H1 (cell line): Measurements from ENCODE around the gene PTBP1. TPM values are rescaled to one million over a fixed set of nuclear protein-coding genes. Genes with fewer than 3 reads are reported as not detected.

ENCODE experiments used
- CTCF ChIA-PET: fragments of 300-600 bp; sonication (Branson Sonifier 250); formaldehyde crosslinking; loops from one replicate; lab custom pipeline; 2021; ENCODE audit not compliant: partially characterized antibody; lab: Charles Lee
- POLR2A ChIA-PET: fragments of 300-600 bp; sonication (Branson Sonifier 250); formaldehyde crosslinking; loops from one replicate; lab custom pipeline; 2021; ENCODE audit warnings: inconsistent platforms; ENCODE audit not compliant: partially characterized antibody; lab: Charles Lee
- DNase-seq, 2 experiments: peaks; one replicate each; pipeline versions ENCODE4 v3.0.0 to v3.0.0-alpha.2; 2010 to 2022; ENCODE audit warnings: low spot score in 2 of 2, low read depth in 1 of 2, mixed read lengths in 1 of 2
- FAIRE-seq: peaks from 2 replicates; lab custom pipeline; 2011; peaks lifted over from hg19 to GRCh38; lab: Jason Lieb, UNC
- H2AFZ ChIP-seq: 2 replicates; pipeline ENCODE4 v1.8.1; 2012; ENCODE audit warnings: low read length, inconsistent platforms
- H2AK5ac ChIP-seq: 2 replicates; pipeline ENCODE4 v1.6.1; 2013; ENCODE audit warnings: low read depth, low read length
- H2BK120ac ChIP-seq: replicated peaks from 2 replicates; pipeline ENCODE3; 2013; ENCODE audit warnings: low read depth, low read length, inconsistent platforms
- H2BK12ac ChIP-seq: 2 replicates; pipeline ENCODE4 v1.6.1; 2013; ENCODE audit warnings: low read depth, low read length
- H2BK15ac ChIP-seq: 2 replicates; pipeline ENCODE4 v1.6.1; 2013; ENCODE audit warnings: low read length
- H2BK20ac ChIP-seq: 2 replicates; pipeline ENCODE4 v1.6.1; 2013; ENCODE audit warnings: low read length
- H2BK5ac ChIP-seq: 2 replicates; pipeline ENCODE4 v1.6.1; 2013; ENCODE audit warnings: low read depth, low read length
- H3K14ac ChIP-seq: 2 replicates; pipeline ENCODE4 v1.6.1; 2013; ENCODE audit warnings: inconsistent platforms; ENCODE audit not compliant: insufficient read length
- H3K18ac ChIP-seq: 2 replicates; pipeline ENCODE4 v1.6.1; 2013; ENCODE audit warnings: low read length; ENCODE audit errors: extremely low read depth
- H3K23ac ChIP-seq: 2 replicates; pipeline ENCODE4 v1.6.1; 2013; ENCODE audit warnings: inconsistent platforms; ENCODE audit not compliant: insufficient read length
- H3K23me2 ChIP-seq: 2 replicates; pipeline ENCODE4 v1.6.1; 2013; ENCODE audit warnings: low read depth, low read length
- H3K27ac ChIP-seq: 2 replicates; pipeline ENCODE4 v1.6.1; 2011; ENCODE audit warnings: low read depth, low read length, inconsistent platforms
- H3K27me3 ChIP-seq, 4 experiments: replicated peaks in 1 of 4; 1 replicate in 1 of 4; 2 replicates in 3 of 4; pipeline versions ENCODE4 v1.6.1 to v1.8.1; 2011 to 2013; ENCODE audit warnings: low read length in 3 of 4, mild to moderate bottlenecking in 3 of 4, inconsistent platforms in 2 of 4, mixed read lengths in 2 of 4, moderate library complexity in 1 of 4; ENCODE audit not compliant: control insufficient read depth in 3 of 4, insufficient read depth in 3 of 4; ENCODE audit errors: extremely low read depth in 1 of 4
- H3K36me3 ChIP-seq, 4 experiments: 2 replicates each; pipeline versions ENCODE4 v1.6.1 to v1.8.1; 2011 to 2013; ENCODE audit warnings: mild to moderate bottlenecking in 4 of 4, low read length in 3 of 4, moderate library complexity in 2 of 4, control low read depth in 1 of 4, inconsistent platforms in 1 of 4; ENCODE audit not compliant: insufficient read depth in 4 of 4, control insufficient read depth in 2 of 4
- H3K4ac ChIP-seq: replicated peaks from 2 replicates; pipeline ENCODE3; 2013; ENCODE audit warnings: low read length, low read depth, mixed read lengths, inconsistent platforms; ENCODE audit not compliant: insufficient read length
- H3K4me1 ChIP-seq, 4 experiments: replicated peaks in 1 of 4; 1 replicate in 1 of 4; 2 replicates in 3 of 4; pipeline versions ENCODE4 v1.6.1 to v1.8.1; 2011 to 2013; ENCODE audit warnings: low read length in 3 of 4, inconsistent platforms in 2 of 4, mixed read lengths in 1 of 4; ENCODE audit not compliant: insufficient read depth in 4 of 4, control insufficient read depth in 3 of 4
- H3K4me2 ChIP-seq, 2 experiments: 2 replicates each; pipeline versions ENCODE4 v1.6.1 to v1.8.1; 2011 to 2013; ENCODE audit warnings: low read depth in 2 of 2, low read length in 2 of 2, control low read depth in 1 of 2, inconsistent platforms in 1 of 2, mild to moderate bottlenecking in 1 of 2; ENCODE audit not compliant: insufficient read depth in 1 of 2
- H3K4me3 ChIP-seq, 4 experiments: fragments of 200-600, 300-600 bp in 1 of 4; sonication (generic), shearing (Covaris generic), sonication (Bioruptor Twin) in 1 of 4; 2 replicates each; pipeline versions ENCODE4 v1.5.1 to v1.8.1; 2011 to 2016; ENCODE audit warnings: low read length in 4 of 4, low read depth in 3 of 4, control low read depth in 2 of 4, inconsistent platforms in 2 of 4, mild to moderate bottlenecking in 2 of 4, mixed read lengths in 1 of 4, moderate library complexity in 1 of 4; ENCODE audit not compliant: insufficient read depth in 2 of 4; ENCODE audit errors: extremely low read depth in 1 of 4
- H3K56ac ChIP-seq: replicated peaks from 2 replicates; pipeline ENCODE3; 2013; ENCODE audit warnings: low read depth, mild to moderate bottlenecking, mixed read lengths, low read length, inconsistent platforms; ENCODE audit not compliant: insufficient read length
- H3K79me1 ChIP-seq: 2 replicates; pipeline ENCODE4 v1.6.1; 2013; ENCODE audit warnings: low read depth, low read length, control low read depth
- H3K79me2 ChIP-seq, 2 experiments: 2 replicates each; pipeline versions ENCODE4 v1.6.1 to v1.8.1; 2012 to 2013; ENCODE audit warnings: low read length in 2 of 2, mild to moderate bottlenecking in 2 of 2, inconsistent platforms in 1 of 2; ENCODE audit not compliant: insufficient read depth in 2 of 2, control insufficient read depth in 1 of 2
- H3K9ac ChIP-seq, 4 experiments: replicated peaks in 1 of 4; 1 replicate in 1 of 4; 2 replicates in 3 of 4; pipeline versions ENCODE4 v1.6.1 to v1.8.1; 2011 to 2013; ENCODE audit warnings: low read depth in 3 of 4, low read length in 3 of 4, control low read depth in 2 of 4, mild to moderate bottlenecking in 2 of 4, moderate library complexity in 2 of 4, inconsistent platforms in 1 of 4; ENCODE audit errors: extremely low read depth in 1 of 4
- H3K9me3 ChIP-seq, 2 experiments: 2 replicates each; pipeline versions ENCODE4 v1.6.1 to v1.8.1; 2012 to 2013; ENCODE audit warnings: mild to moderate bottlenecking in 2 of 2, moderate library complexity in 2 of 2, control low read depth in 1 of 2, inconsistent platforms in 1 of 2, low read depth in 1 of 2, low read length in 1 of 2, mixed read lengths in 1 of 2; ENCODE audit not compliant: insufficient read depth in 2 of 2
- H4K20me1 ChIP-seq, 2 experiments: replicated peaks in 1 of 2; 2 replicates each; pipeline versions ENCODE3 to v1.8.1; 2011 to 2013; ENCODE audit warnings: inconsistent platforms in 2 of 2, low read length in 2 of 2, mild to moderate bottlenecking in 1 of 2; ENCODE audit not compliant: insufficient read depth in 2 of 2, control insufficient read depth in 1 of 2
- H4K5ac ChIP-seq: 2 replicates; pipeline ENCODE4 v1.6.1; 2013; ENCODE audit warnings: low read length, low read depth, mixed read lengths, inconsistent platforms; ENCODE audit not compliant: insufficient read length
- H4K8ac ChIP-seq: 2 replicates; pipeline ENCODE4 v1.8.0; 2013; ENCODE audit warnings: mild to moderate bottlenecking, moderate library complexity, low read length, inconsistent platforms; ENCODE audit not compliant: insufficient read depth; ENCODE audit errors: extremely low read depth
- H4K91ac ChIP-seq: replicated peaks from 2 replicates; pipeline ENCODE3; 2013; ENCODE audit warnings: low read length, mixed read lengths, inconsistent platforms; ENCODE audit not compliant: insufficient read length
- PHF8 ChIP-seq: fragments of 200-600 bp; sonication (generic); conservative IDR thresholded peaks from 2 replicates; pipeline ENCODE4 v1.7.1; 2012; ENCODE audit warnings: low read depth, mild to moderate bottlenecking, inconsistent platforms, low read length, moderate library complexity
- POLR2A ChIP-seq, 2 experiments: IDR thresholded peaks; 1 replicate in 1 of 2; 2 replicates in 1 of 2; pipeline ENCODE4 v1.6.1; 2011; ENCODE audit warnings: low read depth in 2 of 2, low read length in 2 of 2, mild to moderate bottlenecking in 2 of 2; ENCODE audit errors: control extremely low read depth in 1 of 2
- POLR2AphosphoS5 ChIP-seq: IDR thresholded peaks from 2 replicates; pipeline ENCODE4 v1.6.1; 2011; ENCODE audit warnings: low read depth, low read length
- WGBS, 2 experiments: shearing (Covaris generic) in 1 of 2; methylation state at CpG; one replicate each; pipeline versions ENCODE4 v1.1.6 to v1.1.7; 2013 to 2015; ENCODE audit warnings: low lambda C conversion rate in 2 of 2, mixed read lengths in 2 of 2, inconsistent platforms in 1 of 2, low coverage in 1 of 2, missing lambda C conversion rate in 1 of 2; ENCODE audit not compliant: insufficient replicate concordance in 2 of 2, insufficient coverage in 1 of 2, insufficient read length in 1 of 2; ENCODE audit errors: extremely low coverage in 1 of 2, missing lambda C conversion rate in 1 of 2; 5-methylcytosine and 5-hydroxymethylcytosine counted together
- polyA plus RNA-seq, 7 experiments: library from polyadenylated mRNA; depleted of rRNA in 3 of 7; stranded (reverse) in 5 of 7; unstranded in 2 of 7; fragments of >200 nt in 5 of 7; fragments of 200-250 nt in 2 of 7; gene quantifications; 1 replicate in 5 of 7; 2 replicates in 1 of 7; 4 replicates in 1 of 7; pipeline versions ENCODE4 v1.2.1 to v1.2.3, GENCODE V29; 2011 to 2013; ENCODE audit warnings: missing spikeins in 2 of 7, mixed read lengths in 2 of 7
- total RNA-seq: library from RNA; stranded (reverse); fragmentation: NEBNext Ultra II Directional; extraction: Animal tissue kit (Norgen Biotek cat#: 25700); gene quantifications from 2 replicates; pipeline ENCODE4 v1.2.1, GENCODE V29; 2021

The PTBP1 gene
- total and polyA plus RNA-seq, 2 of the 8 experiments (the other 6 are each of a cell fraction or from before 2014, with no cell fraction given): 528 to 888 TPM

GRCh38 chr19:812049-812746 lies 14.9 kb downstream of the PTBP1 start:
- H4K20me1 ChIP-seq: peaks cover 11 to 33% of the 10 kb centered on the region in 2 experiments
- ChIA-PET CTCF (interaction anchor here (0.5 kb wide), 1 partner anchor 44 kb away, joined by 3 read pairs; no protein-coding TSS in a partner anchor), POLR2A (interaction anchor here (0.6 to 16.9 kb wide), 21 partner anchors 9 to 582 kb away, joined by 3 to 277 read pairs (median 5); partner anchors contain the start of genes AZU1, CFD, PLPPR3 and PTBP1)
- H3K4me1 ChIP-seq: no peaks in the 10 kb centered on the region; a peak in 1 of 7 replicates
- H2BK20ac ChIP-seq: no peak overlapping the region
- TF ChIP-seq POLR2AphosphoS5: peak; percentile 86
- peak; percentile 72 for TF ChIP-seq POLR2A (IDR thresholded peaks at IDR 0.05; ENCODE audit: control extremely low read depth in 1 of 2, low read depth in 2 of 2, low read length in 2 of 2)
- no peak for TF ChIP-seq PHF8
- H3K56ac ChIP-seq: no peak overlapping the region
- peaks cover 0 to 11% of the 10 kb centered on the region in 2 experiments; a peak in 2 of 4 replicates for H3K79me2 ChIP-seq
- no peak overlapping the region for H4K5ac ChIP-seq
- H2AK5ac ChIP-seq: no peak overlapping the region
- H3K36me3 ChIP-seq: peaks cover 30 to 80% (median 47%) of the 10 kb centered on the region in 4 experiments
- H3K4me3 ChIP-seq: no peak overlapping the region
- H3K14ac ChIP-seq: no peak overlapping the region
- no peak overlapping the region for H3K18ac ChIP-seq
- 90% methylated on average over 21 of the region's 80 CpGs; no CpG with 5 or more reads in 1 of the 2 experiments for WGBS, 2 experiments
- no peak overlapping the region for H2BK120ac ChIP-seq
- no peak overlapping the region for H3K23ac ChIP-seq
- H3K4ac ChIP-seq: no peak overlapping the region
- FAIRE-seq: no peak
- H3K79me1 ChIP-seq: no peaks in the 10 kb centered on the region; the same call in 1 of the 2 replicates
- H3K23me2 ChIP-seq: peaks cover 12% of the 10 kb centered on the region; the same call in 1 of the 2 replicates
- no peak overlapping the region for H3K4me2 ChIP-seq
- H3K9me3 ChIP-seq: no peaks in the 10 kb centered on the region
- H4K8ac ChIP-seq: no peak overlapping the region
- H4K91ac ChIP-seq: no peak overlapping the region
- H2BK12ac ChIP-seq: no peak overlapping the region
- H3K27me3 ChIP-seq: no peaks in the 10 kb centered on the region
- H2AFZ ChIP-seq: no peak overlapping the region
- no peak for DNase-seq
- H2BK5ac ChIP-seq: no peak overlapping the region
- no peak overlapping the region for H2BK15ac ChIP-seq
- no peak overlapping the region for H3K9ac ChIP-seq
- H3K27ac ChIP-seq: no peak overlapping the region
